Measurements from ENCODE around the gene CSF2RB. TPM values are rescaled to one million over a fixed set of nuclear protein-coding genes. Genes with fewer than 3 reads are reported as not detected.

CSF2RB gene
- total RNA-seq, 1 experiment from 2014 or later, result 0.07 TPM

- H3K4me1 Mint-ChIP-seq, result no peaks in the 10 kb centered on the region
- ChIA-PET POLR2A (no interaction called here), CTCF (interaction anchor here (1.0 to 1.2 kb wide), 2 partner anchors 12 to 80 kb away, joined by 3 to 4 read pairs; no protein-coding TSS in a partner anchor)
- ATAC-seq, result no peak
- H3K27me3 Mint-ChIP-seq (ENCODE audit: low read depth), result no peaks in the 10 kb centered on the region
- TF ChIP-seq TEAD4 (CRISPR knock-in tag; IDR thresholded peaks at IDR 0.05) (no peak), TP53 (CRISPR knock-in tag; IDR thresholded peaks at IDR 0.05) (no peak), ZNF121 (CRISPR knock-in tag; IDR thresholded peaks at IDR 0.05) (no peak), ATF3 (CRISPR knock-in tag; conservative IDR thresholded peaks at IDR 0.05) (no peak), CREM (CRISPR knock-in tag; IDR thresholded peaks at IDR 0.05) (no peak), ZNF396 (CRISPR knock-in tag; IDR thresholded peaks at IDR 0.05; ENCODE audit: borderline replicate concordance) (no peak), ATF1 (CRISPR knock-in tag; IDR thresholded peaks at IDR 0.05) (no peak), MAX (CRISPR knock-in tag; IDR thresholded peaks at IDR 0.05) (no peak), SMAD3 (CRISPR knock-in tag; IDR thresholded peaks at IDR 0.05; ENCODE audit: borderline replicate concordance) (no peak), NR3C1 (CRISPR knock-in tag; conservative IDR thresholded peaks at IDR 0.05; ENCODE audit: low read depth) (no peak), MLX (CRISPR knock-in tag; IDR thresholded peaks at IDR 0.05) (no peak), IRF2 (CRISPR knock-in tag; IDR thresholded peaks at IDR 0.05; ENCODE audit: borderline replicate concordance, low read depth) (no peak), JAZF1 (CRISPR knock-in tag; IDR thresholded peaks at IDR 0.05) (no peak), USF1 (CRISPR knock-in tag; IDR thresholded peaks at IDR 0.05) (no peak)
- no peaks in the 10 kb centered on the region for H3K9me3 Mint-ChIP-seq
- no peak overlapping the region for H3K4me3 Mint-ChIP-seq
- no peak overlapping the region for H3K27ac Mint-ChIP-seq
- DNase-seq (ENCODE audit: low spot score), result no peak
- no peaks in the 10 kb centered on the region for H3K36me3 Mint-ChIP-seq
Measured at GRCh38 chr22:36933629-36934417, 20.4 kb downstream of the CSF2RB start.

GRCh38 chr22:36934418-36935312, 21.2 kb downstream of the CSF2RB start:
- DNase-seq (ENCODE audit: low spot score), result no peak
- H3K27ac Mint-ChIP-seq, result no peak overlapping the region
- CTCF ChIA-PET, result interaction anchor here (1.0 to 1.2 kb wide), 2 partner anchors 13 to 81 kb away, joined by 3 to 4 read pairs; no protein-coding TSS in a partner anchor
- H3K4me1 Mint-ChIP-seq, result no peaks in the 10 kb centered on the region
- no peaks in the 10 kb centered on the region for H3K9me3 Mint-ChIP-seq
- H3K27me3 Mint-ChIP-seq (ENCODE audit: low read depth), result no peaks in the 10 kb centered on the region
- H3K4me3 Mint-ChIP-seq, result no peak overlapping the region
- ATAC-seq, result no peak
- POLR2A ChIA-PET, result no interaction called here
- no peaks in the 10 kb centered on the region for H3K36me3 Mint-ChIP-seq
- TF ChIP-seq CREB1 (CRISPR knock-in tag; IDR thresholded peaks at IDR 0.05), result no peak
- TF ChIP-seq ZNF423 (CRISPR knock-in tag; IDR thresholded peaks at IDR 0.05), result no peak
- no peak for TF ChIP-seq TP53 (CRISPR knock-in tag; IDR thresholded peaks at IDR 0.05)
- TF ChIP-seq PREB (CRISPR knock-in tag; IDR thresholded peaks at IDR 0.05; ENCODE audit: borderline replicate concordance), result no peak
- no peak for TF ChIP-seq ZNF263 (CRISPR knock-in tag; IDR thresholded peaks at IDR 0.05; ENCODE audit: low read depth)
- no peak for TF ChIP-seq MYBL2 (CRISPR knock-in tag; IDR thresholded peaks at IDR 0.05)
